EH (cell line): Measurements from ENCODE around the gene RAD51D.
A peak's percentile ranks its signal among the peaks of the same experiment; 100 is the strongest.
"Not testable (repeated sequence)": the region's sequence is repeated elsewhere in the genome, so short reads cannot be mapped to it uniquely, and the experiment has no call there.

Source experiments
- DNase-seq: peaks from one replicate; pipeline ENCODE4 v3.0.0-alpha.2; 2015; ENCODE audit warnings: low read depth

Gene RAD51D

GRCh38 chr17:35141681-35142466 lies 22.2 kb upstream of the RAD51D start, which contains the start of gene NLE1:
Gene NLE1 (minus strand): TSS chr17:35142303. CDS start chr17:35142275, 28 bp downstream.
- peak; percentile 73 for DNase-seq

GRCh38 chr17:35138218-35138617 lies 18.6 kb upstream of the RAD51D start:
- DNase-seq = no peak

- no peak for DNase-seq
Observed at GRCh38 chr17:35135322-35135721, 15.7 kb upstream of the RAD51D start.

GRCh38 chr17:35132816-35133550 lies 13.3 kb upstream of the RAD51D start:
- no peak for DNase-seq

GRCh38 chr17:35132099-35132498 lies 12.4 kb upstream of the RAD51D start:
- no peak for DNase-seq

- DNase-seq = no peak
Observed at GRCh38 chr17:35130392-35130791, 10.7 kb upstream of the RAD51D start.

- no peak for DNase-seq
Observed at GRCh38 chr17:35129973-35130351, 10.3 kb upstream of the RAD51D start.

- DNase-seq = peak; percentile 24
Observed at GRCh38 chr17:35129154-35129972, 9.7 kb upstream of the RAD51D start.

GRCh38 chr17:35127751-35128514 lies 8.3 kb upstream of the RAD51D start:
- peak; percentile 79 for DNase-seq

GRCh38 chr17:35121315-35121714 lies 1.7 kb upstream of the RAD51D start, which contains the start of gene FNDC8:
Gene FNDC8 (plus strand): TSS chr17:35121615. CDS start chr17:35121694, 79 bp downstream.
- DNase-seq = no peak

- peak; percentile 50 for DNase-seq
Observed at GRCh38 chr17:35117984-35118383, 1.7 kb downstream of the RAD51D start.

- no peak for DNase-seq
Observed at GRCh38 chr17:35116845-35117244, 2.8 kb downstream of the RAD51D start.

GRCh38 chr17:35110791-35111190 lies 8.9 kb downstream of the RAD51D start:
- not testable (repeated sequence) for DNase-seq

- no peak for DNase-seq
Observed at GRCh38 chr17:35104844-35105450, 14.7 kb downstream of the RAD51D start.

- DNase-seq = no peak
Observed at GRCh38 chr17:35103271-35103670, 16.4 kb downstream of the RAD51D start.

- DNase-seq = no peak
Observed at GRCh38 chr17:35101725-35102124, 17.9 kb downstream of the RAD51D start.

- DNase-seq = no peak
Observed at GRCh38 chr17:35101036-35101435, 18.6 kb downstream of the RAD51D start.

GRCh38 chr17:35099908-35100307 lies 19.8 kb downstream of the RAD51D start:
- no peak for DNase-seq

GRCh38 chr17:35097776-35098175 lies 21.9 kb downstream of the RAD51D start:
- DNase-seq = no peak

GRCh38 chr17:35095741-35096140 lies 23.9 kb downstream of the RAD51D start:
- no peak for DNase-seq

GRCh38 chr17:35094902-35095301 lies 24.8 kb downstream of the RAD51D start:
- DNase-seq = peak; percentile 82
